IMR-90 (cell line): ENCODE data around the gene CFAP221. TPM values are rescaled to one million over a fixed set of nuclear protein-coding genes. Genes with fewer than 3 reads are reported as not detected.
A peak's percentile ranks its signal among the peaks of the same experiment; 100 is the strongest.

ENCODE experiments used
- ATAC-seq: fragments of 200-7000 bp; cut with Tn5 transposase; 2 replicates; pipeline ENCODE4 v1.9.1; 2020; ENCODE audit warnings: low read depth, mild to moderate bottlenecking, moderate library complexity
- BruUV-seq: library from RNA; stranded (reverse); fragments of 400-500 nt; replicated peaks from 2 replicates; lab custom pipeline; 2021; lab: Mats Ljungman, UMichigan
- CTCF ChIA-PET: fragments of 300-600 bp; formaldehyde crosslinking; extraction: SDS; loops from one replicate; lab custom pipeline; 2021; ENCODE audit warnings: antibody characterized with exemption; lab: Yijun Ruan, JAX
- POLR2A ChIA-PET: fragments of 300-600 bp; sonication (Branson Sonifier 250); formaldehyde crosslinking; loops from one replicate; lab custom pipeline; 2022; ENCODE audit warnings: antibody characterized with exemption; ENCODE audit not compliant: unreplicated experiment; lab: Charles Lee
- DNase-seq: peaks from one replicate; pipeline ENCODE4 v3.0.0; 2013
- H2AFZ ChIP-seq: replicated peaks from 2 replicates; pipeline ENCODE3; 2013; ENCODE audit warnings: low read length, mild to moderate bottlenecking; ENCODE audit not compliant: poor library complexity
- H2AK5ac ChIP-seq: 2 replicates; pipeline ENCODE4 v1.6.1; 2013; ENCODE audit warnings: low read depth, low read length, inconsistent platforms
- H2AK9ac ChIP-seq: replicated peaks from 2 replicates; pipeline ENCODE3; 2013; ENCODE audit warnings: mild to moderate bottlenecking, low read depth, low read length, moderate library complexity; ENCODE audit not compliant: poor library complexity
- H2BK120ac ChIP-seq: 2 replicates; pipeline ENCODE4 v1.6.1; 2013; ENCODE audit warnings: low read depth, low read length, inconsistent platforms
- H2BK15ac ChIP-seq: 3 replicates; pipeline ENCODE4 v1.6.1; 2013; ENCODE audit warnings: low read depth, low read length, inconsistent platforms
- H2BK20ac ChIP-seq: 2 replicates; pipeline ENCODE4 v1.6.1; 2013; ENCODE audit warnings: low read depth, mild to moderate bottlenecking, inconsistent platforms, low read length, moderate library complexity
- H2BK5ac ChIP-seq: 2 replicates; pipeline ENCODE4 v1.6.1; 2013; ENCODE audit warnings: mild to moderate bottlenecking, low read depth, low read length, inconsistent platforms; ENCODE audit not compliant: poor library complexity, severe bottlenecking
- H3K14ac ChIP-seq: replicated peaks from 2 replicates; pipeline ENCODE4 v1.6.1; 2013; ENCODE audit warnings: low read depth, low read length, inconsistent platforms
- H3K18ac ChIP-seq: 2 replicates; pipeline ENCODE4 v1.6.1; 2013; ENCODE audit warnings: low read depth, low read length, control low read depth
- H3K23ac ChIP-seq: 2 replicates; pipeline ENCODE4 v1.6.1; 2013; ENCODE audit warnings: low read depth, low read length, inconsistent platforms
- H3K27ac ChIP-seq: 2 replicates; pipeline ENCODE4 v1.5.1; 2013; ENCODE audit warnings: mild to moderate bottlenecking, control low read depth, low read length; ENCODE audit not compliant: insufficient read depth
- H3K27me3 ChIP-seq: 2 replicates; pipeline ENCODE4 v1.6.1; 2013; ENCODE audit warnings: low read length; ENCODE audit not compliant: control insufficient read depth, insufficient read depth
- H3K36me3 ChIP-seq: 2 replicates; pipeline ENCODE4 v1.6.1; 2013; ENCODE audit warnings: low read length, mixed read lengths; ENCODE audit not compliant: control insufficient read depth, insufficient read depth
- H3K4ac ChIP-seq: 2 replicates; pipeline ENCODE4 v1.6.1; 2013; ENCODE audit warnings: low read depth, low read length, inconsistent platforms
- H3K4me1 ChIP-seq: 2 replicates; pipeline ENCODE4 v1.6.1; 2013; ENCODE audit warnings: low read length, mixed read lengths; ENCODE audit not compliant: control insufficient read depth, insufficient read depth
- H3K4me2 ChIP-seq: 2 replicates; pipeline ENCODE4 v1.6.1; 2013; ENCODE audit warnings: low read depth, mild to moderate bottlenecking, control low read depth, low read length, moderate library complexity
- H3K4me3 ChIP-seq: 2 replicates; pipeline ENCODE4 v1.5.1; 2013; ENCODE audit warnings: low read depth, mild to moderate bottlenecking, control low read depth, low read length, moderate library complexity; ENCODE audit not compliant: insufficient read depth
- H3K56ac ChIP-seq: 2 replicates; pipeline ENCODE4 v1.6.1; 2013; ENCODE audit warnings: low read length, inconsistent platforms; ENCODE audit not compliant: insufficient read depth; ENCODE audit errors: extremely low read depth
- H3K79me1 ChIP-seq, 2 experiments: 2 replicates each; pipeline ENCODE4 v1.6.1; 2013; ENCODE audit warnings: low read length in 2 of 2, inconsistent platforms in 1 of 2, low read depth in 1 of 2
- H3K9ac ChIP-seq: 2 replicates; pipeline ENCODE4 v1.6.1; 2013; ENCODE audit warnings: low read depth, low read length, control low read depth
- H3K9me1 ChIP-seq: 2 replicates; pipeline ENCODE4 v1.6.1; 2013; ENCODE audit warnings: low read length, inconsistent platforms; ENCODE audit not compliant: insufficient read depth
- H3K9me3 ChIP-seq: 2 replicates; pipeline ENCODE4 v1.6.1; 2013; ENCODE audit warnings: low read length; ENCODE audit not compliant: control insufficient read depth, insufficient read depth
- H4K20me1 ChIP-seq: 2 replicates; pipeline ENCODE4 v1.6.1; 2013; ENCODE audit warnings: low read length, inconsistent platforms; ENCODE audit not compliant: insufficient read depth
- H4K5ac ChIP-seq: 2 replicates; pipeline ENCODE4 v1.6.1; 2013; ENCODE audit warnings: mild to moderate bottlenecking, low read depth, low read length, control low read depth
- H4K8ac ChIP-seq, 2 experiments: 2 replicates each; pipeline ENCODE4 v1.6.1; 2013; ENCODE audit warnings: low read depth in 2 of 2, low read length in 2 of 2, control low read depth in 1 of 2, inconsistent platforms in 1 of 2
- H4K91ac ChIP-seq: 2 replicates; pipeline ENCODE4 v1.6.1; 2013; ENCODE audit warnings: low read depth, low read length, inconsistent platforms; ENCODE audit not compliant: insufficient read depth
- MAFK ChIP-seq: IDR thresholded peaks from 2 replicates; pipeline ENCODE4 v1.6.1; 2012; ENCODE audit warnings: low read depth, low read length, improper control_type of control experiment
- WGBS, 2 experiments: methylation state at CpG; one replicate each; pipeline versions ENCODE4 v1.1.5 to v1.1.7; 2013; ENCODE audit warnings: missing lambda C conversion rate in 2 of 2; ENCODE audit not compliant: insufficient read length in 1 of 2; ENCODE audit errors: extremely low coverage in 2 of 2; 5-methylcytosine and 5-hydroxymethylcytosine counted together
- dilution Hi-C: fragments of 300-500 bp; cut with HindIII; formaldehyde crosslinking; loops from one replicate; pipeline ENCODE4 v1.14.3; 2018; ENCODE audit warnings: low sequenced_read_pairs; ENCODE audit not compliant: unreplicated experiment
- in situ Hi-C: fragments of 300-500 bp; cut with MboI; formaldehyde crosslinking; loops from 3 replicates; pipeline ENCODE4 v1.14.3; 2019; ENCODE audit warnings: low sequenced_read_pairs, inconsistent platforms, mixed read lengths
- intact Hi-C: fragments of 100-400 bp; cut with micrococcal nuclease; formaldehyde crosslinking; loops from 2 replicates; pipeline ENCODE4 v1.10.0; 2022
- polyA plus RNA-seq, 3 experiments: library from polyadenylated mRNA; depleted of rRNA; stranded (reverse); fragments of >200 nt; gene quantifications; 2 replicates each; pipeline ENCODE4 v1.2.3, GENCODE V29; 2012; ENCODE audit warnings: low replicate concordance in 1 of 3
- total RNA-seq: library from RNA; depleted of rRNA; stranded (reverse); fragments of >200 nt; gene quantifications from 2 replicates; pipeline ENCODE4 v1.2.3, GENCODE V29; 2012
- TF ChIP-seq, protein P1 (sequence below): fragments of 150-350 bp; IDR thresholded peaks from 2 replicates; pipeline ENCODE4 v1.6.1; 2017; ENCODE audit warnings: mild to moderate bottlenecking, antibody characterized with exemption, low read length, low read depth

CFAP221 gene
- total and polyA plus RNA-seq, 2 of the 4 experiments (the other 2 are of a cell fraction): not detected

DNA sequence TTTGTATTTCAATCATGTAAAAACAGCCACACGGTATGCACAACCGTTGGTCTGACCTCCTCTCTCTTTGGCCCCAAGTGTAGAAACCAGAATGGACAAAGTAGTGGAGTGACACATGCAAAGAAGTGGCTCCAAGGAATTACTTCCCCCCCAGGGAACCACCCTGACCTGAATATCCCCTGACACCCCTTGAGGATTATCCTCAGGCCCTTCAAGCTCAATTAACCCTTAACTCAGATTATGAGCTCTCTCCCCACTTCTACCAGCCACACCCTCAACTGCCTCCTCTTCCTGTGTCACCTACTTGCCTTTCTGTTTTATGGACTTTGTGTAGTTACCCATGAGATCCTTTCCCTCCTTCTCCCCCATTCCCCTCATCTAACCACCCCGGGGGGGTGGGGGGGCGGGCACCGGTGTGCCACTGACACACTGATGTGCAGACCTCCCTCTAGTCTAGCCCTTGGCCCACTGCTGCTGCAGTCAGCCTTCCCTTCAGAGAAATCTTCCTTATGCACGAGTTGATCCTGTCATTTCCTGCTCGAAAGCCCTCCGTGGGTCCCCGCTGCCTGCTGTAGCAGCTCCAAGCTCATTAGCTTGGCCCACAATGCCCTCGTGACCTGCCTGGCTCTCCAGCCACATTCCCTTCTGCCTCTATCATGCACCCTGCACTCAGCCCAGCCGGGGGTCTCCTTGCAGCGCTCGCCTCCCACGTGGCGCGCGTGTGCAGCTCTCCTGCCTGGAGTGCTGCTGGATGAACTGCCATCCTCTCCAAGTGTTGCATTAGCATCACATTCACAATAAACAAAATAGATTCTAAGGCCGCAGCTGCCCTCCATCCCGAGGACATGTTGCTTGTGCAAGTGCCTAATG is 94.7 kb downstream of the CFAP221 start:
- no peak overlapping the region for H2BK5ac ChIP-seq
- 11% methylated on average over 14 of the region's 19 CpGs; no CpG with 5 or more reads in 1 of the 2 experiments for WGBS, 2 experiments
- no peak overlapping the region for H3K23ac ChIP-seq
- no peak overlapping the region for H4K91ac ChIP-seq
- H3K4me3 ChIP-seq: no peak overlapping the region
- peak; percentile 52 for ATAC-seq
- dilution Hi-C loops: no loop called here
- intact Hi-C loops: no loop called here
- no peak overlapping the region for H3K14ac ChIP-seq
- H2AK5ac ChIP-seq: no peak overlapping the region
- no peak overlapping the region for H4K8ac ChIP-seq
- H3K9ac ChIP-seq: no peak overlapping the region
- no peak overlapping the region for H2AK9ac ChIP-seq
- POLR2A ChIA-PET: no interaction called here
- H4K5ac ChIP-seq: no peak overlapping the region
- no peaks in the 10 kb centered on the region for H3K36me3 ChIP-seq
- no peak overlapping the region for H2BK15ac ChIP-seq
- no peak overlapping the region for H2BK20ac ChIP-seq
- H2BK120ac ChIP-seq: no peak overlapping the region
- H3K4me2 ChIP-seq: peak overlapping the region; percentile 14; the same call in 1 of the 2 replicates
- H3K18ac ChIP-seq: no peak overlapping the region
- BruUV-seq: no TSS peak
- no peaks in the 10 kb centered on the region for H3K79me1 ChIP-seq
- H3K4me1 ChIP-seq: no peaks in the 10 kb centered on the region
- DNase-seq: no peak
- H3K9me3 ChIP-seq: no peaks in the 10 kb centered on the region
- no peak overlapping the region for H2AFZ ChIP-seq
- H3K9me1 ChIP-seq: no peaks in the 10 kb centered on the region
- no peak overlapping the region for H3K4ac ChIP-seq
- H4K20me1 ChIP-seq: no peaks in the 10 kb centered on the region
- in situ Hi-C loops: no loop called here
- H3K27me3 ChIP-seq: peaks cover 22% of the 10 kb centered on the region
- CTCF ChIA-PET: no interaction called here
- TF ChIP-seq, protein P1, sequence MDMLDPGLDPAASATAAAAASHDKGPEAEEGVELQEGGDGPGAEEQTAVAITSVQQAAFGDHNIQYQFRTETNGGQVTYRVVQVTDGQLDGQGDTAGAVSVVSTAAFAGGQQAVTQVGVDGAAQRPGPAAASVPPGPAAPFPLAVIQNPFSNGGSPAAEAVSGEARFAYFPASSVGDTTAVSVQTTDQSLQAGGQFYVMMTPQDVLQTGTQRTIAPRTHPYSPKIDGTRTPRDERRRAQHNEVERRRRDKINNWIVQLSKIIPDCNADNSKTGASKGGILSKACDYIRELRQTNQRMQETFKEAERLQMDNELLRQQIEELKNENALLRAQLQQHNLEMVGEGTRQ: peak; percentile 10; the same call in 1 of the 2 replicates
- no peak for TF ChIP-seq MAFK
- H3K56ac ChIP-seq: no peak overlapping the region
- H3K27ac ChIP-seq: no peak overlapping the region
